Nephron progenitor cell (in vitro differentiated cells): ENCODE data around the gene RPL32.

ENCODE experiments used
- DNase-seq: peaks from one replicate; pipeline ENCODE4 v3.0.0; 2021
- H3K27ac Mint-ChIP-seq: 2 replicates; pipeline ENCODE4 v1.8.0; 2021; ENCODE audit warnings: mild to moderate bottlenecking, moderate library complexity, mixed read lengths
- H3K27me3 Mint-ChIP-seq: 2 replicates; pipeline ENCODE4 v1.8.0; 2021; ENCODE audit warnings: mild to moderate bottlenecking, low read depth, mixed read lengths; ENCODE audit not compliant: poor library complexity
- H3K36me3 Mint-ChIP-seq: 2 replicates; pipeline ENCODE4 v1.8.0; 2021; ENCODE audit warnings: low read depth, mixed read lengths
- H3K4me1 Mint-ChIP-seq: 2 replicates; pipeline ENCODE4 v1.8.0; 2021; ENCODE audit warnings: mixed read lengths
- H3K4me3 Mint-ChIP-seq: 2 replicates; pipeline ENCODE4 v1.8.0; 2021; ENCODE audit warnings: mild to moderate bottlenecking, moderate library complexity, mixed read lengths
- H3K9me3 Mint-ChIP-seq: 2 replicates; pipeline ENCODE4 v1.8.0; 2021; ENCODE audit warnings: mild to moderate bottlenecking, moderate library complexity, mixed read lengths
- CTCF ChIP-seq: fragments of 200-600 bp; sonication (generic); IDR thresholded peaks from 2 replicates; pipeline ENCODE4 v1.5.0; 2021; ENCODE audit warnings: antibody characterized with exemption

RPL32 gene

DNA sequence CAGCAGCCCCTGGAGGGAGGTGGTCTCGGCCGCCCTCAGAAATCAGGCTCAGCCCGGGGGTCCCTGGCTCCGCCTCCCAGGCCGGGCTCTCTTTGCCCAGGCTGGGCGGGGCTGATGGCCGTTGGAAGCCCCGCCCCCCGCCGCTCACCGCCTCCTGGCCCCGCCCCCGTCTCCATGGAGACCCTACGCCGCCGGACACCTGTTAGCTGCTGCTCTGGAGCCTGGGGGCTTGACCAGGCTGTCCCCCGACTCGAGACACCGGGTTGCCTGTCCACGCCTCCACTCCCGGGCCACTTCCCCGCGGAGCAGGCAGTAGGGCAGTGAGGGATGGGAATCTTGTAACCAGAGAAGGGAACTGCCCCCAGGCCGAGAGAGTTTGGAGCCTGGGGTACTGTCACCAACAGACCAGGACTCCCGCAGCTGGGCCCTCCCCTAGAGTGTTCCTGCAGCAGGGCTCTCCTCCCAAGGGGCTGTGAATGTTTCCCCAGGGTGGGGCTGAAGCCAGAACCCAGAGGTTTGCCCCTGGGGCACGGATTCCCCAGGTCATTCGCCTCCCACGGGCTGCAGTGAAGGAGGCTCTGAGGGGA is 27.8 kb upstream of the RPL32 start:
- H3K9me3 Mint-ChIP-seq = peaks cover 10% of the 10 kb centered on the region
- no peak for TF ChIP-seq CTCF
- H3K27ac Mint-ChIP-seq = no peak overlapping the region
- H3K4me1 Mint-ChIP-seq = peaks cover 48% of the 10 kb centered on the region
- no peaks in the 10 kb centered on the region for H3K36me3 Mint-ChIP-seq
- peaks cover 37% of the 10 kb centered on the region for H3K27me3 Mint-ChIP-seq
- peak overlapping the region; percentile 84 for H3K4me3 Mint-ChIP-seq
- peak; percentile 92 for DNase-seq

DNA sequence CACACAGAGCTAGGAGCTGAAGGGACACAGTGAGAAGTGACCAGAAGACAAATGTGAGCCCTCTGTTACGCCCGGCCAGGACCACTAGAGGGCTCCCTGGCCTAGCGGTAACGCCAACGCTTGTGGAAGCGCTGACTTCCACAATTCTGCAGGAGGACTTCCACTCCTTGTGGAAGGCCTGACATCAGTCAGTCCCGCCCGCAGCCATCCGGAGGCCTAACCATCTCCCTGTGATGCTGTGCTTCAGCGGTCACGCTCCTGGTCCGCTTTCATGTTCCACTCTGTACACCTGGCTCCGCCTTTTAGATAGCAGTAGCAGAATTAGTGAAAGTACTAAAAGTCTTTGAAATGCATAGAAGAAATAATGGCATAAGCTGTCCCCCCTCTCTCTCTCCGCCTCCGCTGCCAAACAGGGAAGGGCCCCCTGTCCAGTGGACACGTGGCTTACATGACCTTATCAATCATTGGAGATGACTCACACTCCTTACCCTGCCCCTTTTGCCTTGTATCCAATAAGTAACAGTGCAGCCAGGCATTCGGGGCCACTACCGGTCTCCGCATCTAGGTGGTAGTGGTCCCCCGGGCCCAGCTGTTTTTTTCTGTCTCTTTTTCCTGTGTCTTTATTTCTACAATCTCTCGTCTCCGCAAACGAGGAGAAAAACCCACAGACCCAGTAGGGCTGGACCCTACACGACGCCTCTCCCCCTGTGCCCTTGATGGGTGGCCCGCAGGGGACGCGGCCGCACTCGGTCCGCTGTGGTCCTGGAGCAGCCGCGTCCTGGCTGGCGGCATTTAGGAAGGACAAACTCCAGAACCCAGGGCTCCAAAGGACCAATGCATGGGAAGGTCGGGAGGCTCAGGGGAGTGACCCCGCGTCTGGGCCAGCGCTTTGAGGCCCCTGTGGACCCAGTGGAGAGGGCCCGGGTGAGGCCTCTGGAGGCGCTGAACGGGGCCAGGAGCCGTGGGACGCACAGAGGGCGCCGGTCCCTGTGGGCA is 27.0 kb upstream of the RPL32 start:
- peaks cover 37% of the 10 kb centered on the region for H3K27me3 Mint-ChIP-seq

GRCh38 chr3:12866836-12867235 is 25.5 kb upstream of the RPL32 start:
- no peak for TF ChIP-seq CTCF
- Mint-ChIP-seq H3K36me3 (no peaks in the 10 kb centered on the region), H3K9me3 (peaks cover 10% of the 10 kb centered on the region), H3K27me3 (peaks cover 37% of the 10 kb centered on the region), H3K4me3 (no peak overlapping the region), H3K4me1 (peaks cover 37% of the 10 kb centered on the region), H3K27ac (no peak overlapping the region)
- no peak for DNase-seq

More for the DNA sequence above, 27.0 kb upstream of the RPL32 start:
- peaks cover 41% of the 10 kb centered on the region for H3K4me1 Mint-ChIP-seq
- peak overlapping the region; percentile 84 for H3K4me3 Mint-ChIP-seq
- peaks cover 10% of the 10 kb centered on the region for H3K9me3 Mint-ChIP-seq
- H3K27ac Mint-ChIP-seq = no peak overlapping the region
- H3K36me3 Mint-ChIP-seq = no peaks in the 10 kb centered on the region
- TF ChIP-seq CTCF = peak; percentile 95
- peak; percentile 83 for DNase-seq

DNA sequence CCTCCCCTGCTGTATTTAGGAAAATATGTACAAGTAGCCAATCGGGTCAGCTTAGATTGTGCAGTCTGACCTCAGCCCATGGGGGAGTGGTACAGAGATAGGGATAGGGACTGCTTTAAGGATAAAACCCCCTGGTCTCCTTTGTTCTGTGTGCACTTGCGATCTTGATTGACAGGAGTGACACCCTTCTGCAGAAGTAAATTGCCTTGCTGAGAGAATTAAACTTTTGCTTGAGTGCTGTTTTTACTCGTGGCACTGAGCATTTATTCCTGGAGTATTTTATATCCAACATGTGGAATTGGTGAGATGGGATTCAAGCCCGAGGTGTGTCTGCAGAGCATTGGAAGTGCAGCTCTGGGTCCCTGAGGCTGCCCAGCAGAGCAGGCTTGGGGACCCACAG is 23.9 kb upstream of the RPL32 start:
- H3K27ac Mint-ChIP-seq = no peak overlapping the region
- H3K4me1 Mint-ChIP-seq = peaks cover 24% of the 10 kb centered on the region
- no peaks in the 10 kb centered on the region for H3K36me3 Mint-ChIP-seq
- H3K9me3 Mint-ChIP-seq = peaks cover 10% of the 10 kb centered on the region
- H3K27me3 Mint-ChIP-seq = peaks cover 30% of the 10 kb centered on the region
- DNase-seq = no peak
- no peak for TF ChIP-seq CTCF
- no peak overlapping the region for H3K4me3 Mint-ChIP-seq

DNA sequence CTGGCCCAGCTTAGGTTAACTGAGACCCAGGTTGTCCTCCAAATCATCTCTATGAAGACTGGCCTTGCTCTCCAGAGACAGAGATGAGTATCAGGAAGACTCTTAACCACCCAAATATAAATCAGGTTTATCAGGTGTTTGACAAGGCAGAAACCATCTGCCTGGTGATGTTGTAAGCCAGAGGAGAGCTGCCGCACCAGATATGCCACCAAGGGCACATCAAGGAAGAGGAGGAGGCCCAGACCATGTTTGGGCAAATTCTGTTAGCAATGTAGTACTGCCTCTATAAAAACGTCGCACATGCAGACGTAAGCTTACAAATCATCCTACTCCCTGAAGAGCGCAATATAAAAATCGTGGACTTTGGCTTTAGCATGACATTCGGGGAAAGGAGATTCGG is 21.0 kb upstream of the RPL32 start:
- Mint-ChIP-seq H3K27me3 (peaks cover 20% of the 10 kb centered on the region), H3K9me3 (peaks cover 10% of the 10 kb centered on the region), H3K4me1 (peaks cover 4% of the 10 kb centered on the region), H3K36me3 (no peaks in the 10 kb centered on the region), H3K4me3 (no peak overlapping the region), H3K27ac (no peak overlapping the region)
- TF ChIP-seq CTCF = no peak
- DNase-seq = no peak
